SH-SY5Y (cell line): ENCODE data around the gene CERS4.

Experiments used
- GATA2 ChIP-seq: IDR thresholded peaks from 2 replicates; pipeline ENCODE4 v1.6.1; 2011; ENCODE audit warnings: mild to moderate bottlenecking, low read depth, low read length
- GATA3 ChIP-seq: IDR thresholded peaks from 2 replicates; pipeline ENCODE4 v1.6.1; 2011; ENCODE audit warnings: low read depth, mild to moderate bottlenecking, low read length, moderate library complexity

Gene CERS4

DNA sequence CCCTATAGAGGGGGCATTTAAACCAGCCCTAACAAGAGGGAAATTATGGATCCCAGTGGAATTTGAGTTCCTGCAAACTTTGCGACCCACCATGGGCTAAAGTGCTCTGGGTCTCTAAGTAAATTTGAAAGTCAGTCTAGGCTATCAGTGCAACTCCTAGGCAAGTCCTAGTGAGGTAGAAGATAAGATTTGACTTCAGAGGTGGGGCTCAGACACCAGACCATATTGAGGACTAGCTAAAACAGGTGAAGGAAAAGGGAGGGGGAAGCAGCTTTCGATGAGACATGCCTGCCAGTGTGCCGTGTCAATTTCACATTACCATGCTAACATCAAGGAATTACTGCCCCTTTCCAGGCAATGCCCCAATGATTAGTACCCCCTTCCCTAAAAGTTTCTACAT, 60.6 kb downstream of the CERS4 start:
- TF ChIP-seq GATA3 (no peak), GATA2 (no peak)

DNA sequence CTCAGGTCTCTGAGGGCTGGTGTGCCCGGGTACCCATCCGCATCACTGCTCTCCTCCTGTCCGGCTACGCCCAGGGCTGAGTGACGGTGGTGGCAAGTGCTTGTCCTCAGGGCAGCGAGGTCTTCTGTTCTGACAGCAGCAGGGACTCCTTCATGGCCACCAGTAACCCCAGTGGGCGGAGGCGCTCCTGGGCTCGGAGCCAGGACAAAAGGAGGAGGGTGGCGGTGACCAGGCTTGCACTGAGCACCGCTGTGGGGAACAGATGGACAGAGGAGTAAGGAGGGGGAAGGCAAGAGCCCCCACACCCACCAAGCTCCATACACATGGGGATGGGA, 93.2 kb downstream of the CERS4 start:
- TF ChIP-seq GATA3 (no peak), GATA2 (no peak)

DNA sequence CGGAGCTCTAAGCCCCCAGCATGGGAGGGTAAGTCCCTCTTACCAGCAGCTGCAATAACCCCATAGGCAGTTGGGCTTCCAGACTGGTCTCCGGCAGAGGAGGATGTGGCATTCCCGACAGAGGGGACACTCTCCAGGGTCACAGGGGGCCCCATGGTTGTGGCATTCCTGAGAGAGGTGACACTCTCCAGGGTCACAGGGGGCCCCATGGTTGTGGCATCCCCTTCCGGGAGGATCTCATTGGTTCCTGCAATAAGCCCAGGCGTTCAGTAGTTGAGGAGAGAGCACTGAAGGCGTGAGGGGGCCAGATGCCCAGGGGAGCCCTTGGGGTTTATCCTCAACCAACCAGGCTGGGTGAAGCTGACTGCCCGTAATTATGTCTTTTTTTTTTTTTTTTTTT, 93.6 kb downstream of the CERS4 start:
- TF ChIP-seq GATA3 (no peak), GATA2 (no peak)

DNA sequence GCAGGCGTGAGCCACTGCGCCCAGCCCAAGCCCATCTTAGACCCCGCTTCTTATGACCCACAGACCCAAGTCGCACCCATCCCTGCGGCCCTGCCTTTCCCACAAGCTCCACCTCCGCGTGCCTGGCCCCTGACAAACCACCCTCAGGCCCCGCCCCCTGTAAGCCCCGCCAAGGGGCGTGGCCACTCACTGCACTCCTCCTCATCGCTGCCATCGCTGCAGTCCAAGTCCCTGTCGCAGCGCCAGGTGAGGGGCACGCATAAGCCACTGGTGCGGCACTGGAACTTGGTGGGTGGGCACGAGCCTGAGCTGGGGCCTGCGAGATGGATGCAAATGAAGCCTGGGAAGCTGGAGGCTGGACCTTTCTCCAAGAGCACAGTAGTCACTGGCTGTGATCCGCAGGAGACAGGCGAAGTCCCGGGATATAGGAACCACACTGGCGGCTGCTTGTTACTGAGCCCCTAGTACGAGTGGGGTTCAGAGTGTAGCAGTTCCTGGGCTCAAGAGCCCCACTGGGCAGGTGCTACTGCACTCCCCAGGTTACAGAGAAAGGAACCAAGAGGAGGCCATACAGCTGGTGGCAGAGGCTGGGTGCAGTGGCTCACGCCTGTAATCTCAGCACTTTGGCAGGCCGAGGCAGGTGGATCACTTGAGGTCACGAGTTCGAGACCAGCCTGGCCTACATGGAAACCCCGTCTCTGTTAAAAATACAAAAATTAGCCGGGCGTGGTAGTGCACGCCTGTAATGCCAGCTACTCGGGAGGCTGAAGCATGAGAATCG, 95.9 kb downstream of the CERS4 start:
- TF ChIP-seq GATA2 (no peak), GATA3 (no peak)

DNA sequence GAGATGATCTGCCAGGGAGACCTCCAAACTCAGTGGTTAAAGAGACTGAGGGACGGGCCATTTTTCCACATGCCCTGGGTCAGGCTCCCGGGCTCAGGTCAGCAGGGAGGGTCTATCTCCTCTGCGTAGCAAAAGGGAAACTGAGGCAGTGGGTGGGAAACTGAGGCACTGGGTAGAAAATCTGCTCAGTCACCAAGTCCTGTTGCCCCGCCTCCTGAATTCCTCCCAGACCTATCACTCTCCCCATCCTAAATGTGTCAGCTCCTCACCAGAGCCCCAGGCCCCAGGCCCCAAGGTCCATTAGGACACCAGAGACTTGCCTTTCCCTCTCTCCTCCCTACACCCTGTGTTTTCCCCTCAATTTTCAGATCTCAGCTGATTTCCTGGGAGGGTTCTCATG, 96.6 kb downstream of the CERS4 start:
- TF ChIP-seq GATA3 (no peak), GATA2 (no peak)

DNA sequence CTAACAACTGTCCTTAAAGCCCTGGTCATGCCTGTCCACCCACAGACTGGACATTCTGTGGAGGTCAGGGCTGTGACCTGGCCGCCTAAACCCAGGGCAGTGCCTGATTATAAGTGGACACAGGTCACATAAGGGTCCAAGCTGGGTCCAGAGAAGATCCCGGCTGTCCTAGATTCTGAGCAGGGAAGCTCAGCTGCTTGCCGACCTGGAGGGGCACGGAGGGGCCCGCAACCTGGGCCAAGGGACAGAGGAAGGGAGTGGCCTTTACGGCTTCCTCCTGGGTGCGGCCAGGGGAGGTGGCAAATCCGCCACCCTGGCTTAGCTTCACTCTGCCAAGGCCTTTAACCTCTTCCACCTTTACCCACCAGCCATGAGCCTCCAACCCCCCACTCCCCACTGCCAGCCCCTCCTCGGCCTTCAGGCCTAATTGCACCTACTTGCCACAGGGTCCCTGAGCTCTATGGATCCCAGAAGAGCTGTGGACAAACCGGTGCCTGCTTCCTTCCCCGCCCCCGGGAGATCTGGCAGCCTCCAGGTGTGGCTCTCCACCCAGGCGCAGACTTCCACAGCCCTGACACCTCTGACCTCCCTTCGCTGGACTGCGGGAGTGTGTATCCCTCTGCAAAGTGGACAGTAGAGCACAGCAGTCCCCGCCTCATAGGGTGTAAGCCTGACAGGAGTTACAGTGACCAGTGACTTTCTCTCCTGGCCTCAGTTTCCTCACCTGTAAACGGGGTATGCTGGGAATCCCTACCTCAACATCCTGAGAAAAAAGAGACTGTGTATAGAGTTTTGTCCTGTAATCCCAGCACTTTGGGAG, 97.3 kb downstream of the CERS4 start:
- TF ChIP-seq GATA3 (no peak), GATA2 (no peak)

DNA sequence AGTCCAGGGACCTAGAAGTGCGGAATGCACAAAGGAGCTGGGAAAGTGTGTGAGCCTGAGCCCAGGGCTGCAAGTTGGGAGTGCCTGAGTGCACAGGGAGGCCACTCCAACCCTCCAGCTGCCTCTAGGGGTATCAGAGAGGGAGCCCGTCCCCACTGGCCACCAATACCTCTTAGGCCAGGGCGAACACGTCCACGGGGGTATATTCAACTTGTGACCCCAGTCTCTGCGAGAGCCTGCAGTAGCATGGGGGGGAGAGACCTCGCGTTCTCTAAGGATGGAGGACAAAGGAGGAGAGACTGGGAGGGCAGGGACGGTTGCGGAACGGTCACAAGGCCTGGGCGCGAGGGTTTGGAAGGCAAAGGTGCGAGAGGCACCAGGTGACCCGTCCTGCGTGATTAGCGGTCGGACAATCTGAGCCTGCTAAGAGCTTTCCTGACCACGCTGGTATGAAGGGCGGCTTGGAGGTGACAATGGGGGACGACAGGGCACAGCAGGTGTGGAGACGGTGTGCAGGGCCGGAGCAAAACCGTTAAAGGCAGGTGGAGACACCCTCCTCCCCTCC, 98.3 kb downstream of the CERS4 start:
- TF ChIP-seq GATA2 (no peak), GATA3 (no peak)

DNA sequence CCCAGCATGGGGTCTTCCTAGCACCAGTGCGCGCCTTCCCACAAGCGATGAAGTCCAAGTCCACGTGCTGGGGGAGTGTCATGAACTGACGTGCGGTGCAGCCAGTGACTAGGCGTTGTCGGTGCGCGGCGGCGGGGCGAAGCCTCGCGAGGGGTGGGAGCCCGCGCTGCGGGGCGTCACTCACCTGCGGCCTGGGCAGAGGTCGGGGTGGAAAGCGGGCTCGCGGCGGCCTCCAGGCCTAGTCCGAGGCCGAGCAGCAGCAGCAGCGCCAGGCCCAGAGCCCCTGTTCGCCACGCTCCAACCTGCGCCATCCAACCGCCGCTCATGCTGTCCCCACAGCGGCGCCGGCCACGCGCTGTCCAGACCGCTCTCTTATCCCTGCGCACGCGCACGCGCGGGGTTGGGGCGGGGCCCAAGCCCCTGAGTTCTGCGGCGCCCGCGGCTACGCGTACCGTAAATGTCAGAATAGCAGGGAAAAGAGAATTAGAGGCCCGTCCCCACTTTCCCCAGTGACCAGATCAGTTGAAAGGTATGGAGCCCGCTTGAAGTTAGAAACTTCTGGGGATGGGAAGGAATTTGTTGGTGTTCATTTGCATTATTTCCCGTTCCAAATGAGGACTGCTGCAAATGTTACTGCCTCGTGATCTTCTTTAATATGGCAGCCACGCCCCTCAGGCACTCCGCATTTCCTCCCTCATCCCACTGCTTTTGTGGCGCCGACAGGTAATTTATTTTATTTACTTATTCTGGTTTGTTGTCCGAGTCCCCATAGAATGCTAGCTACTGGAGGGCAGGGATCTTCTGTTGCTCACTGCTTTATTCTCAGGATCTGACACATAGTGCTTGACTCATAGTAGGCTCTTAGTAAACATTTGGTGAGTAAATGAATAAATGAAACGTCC, 99.0 kb downstream of the CERS4 start, which contains the start of gene CD320:
TSS of gene CD320 (minus strand) at position 394 of the 902 bp plus-strand sequence. CDS start at position 326, 68 bp downstream.
- TF ChIP-seq GATA2: no peak
- no peak for TF ChIP-seq GATA3

DNA sequence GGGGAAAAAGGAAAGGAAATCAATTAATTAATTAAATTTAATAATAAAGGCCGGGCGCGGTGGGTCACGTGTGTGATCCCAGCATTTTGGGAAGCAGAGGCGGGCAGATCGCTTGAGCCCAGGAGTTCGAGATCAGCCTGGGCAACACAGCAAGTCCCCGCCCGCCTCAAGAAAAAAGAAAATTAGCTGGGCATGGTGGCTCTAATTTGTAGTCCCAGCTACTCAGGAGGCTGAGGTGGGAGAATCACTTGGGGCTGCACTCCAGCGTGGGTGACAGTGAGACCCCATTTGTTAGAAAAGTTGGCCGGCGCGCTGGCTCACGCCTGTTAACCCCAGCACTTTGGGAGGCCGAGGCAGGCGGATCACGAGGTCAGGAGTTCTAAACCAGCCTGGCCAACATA, 99.7 kb downstream of the CERS4 start:
- TF ChIP-seq GATA2: no peak
- no peak for TF ChIP-seq GATA3

DNA sequence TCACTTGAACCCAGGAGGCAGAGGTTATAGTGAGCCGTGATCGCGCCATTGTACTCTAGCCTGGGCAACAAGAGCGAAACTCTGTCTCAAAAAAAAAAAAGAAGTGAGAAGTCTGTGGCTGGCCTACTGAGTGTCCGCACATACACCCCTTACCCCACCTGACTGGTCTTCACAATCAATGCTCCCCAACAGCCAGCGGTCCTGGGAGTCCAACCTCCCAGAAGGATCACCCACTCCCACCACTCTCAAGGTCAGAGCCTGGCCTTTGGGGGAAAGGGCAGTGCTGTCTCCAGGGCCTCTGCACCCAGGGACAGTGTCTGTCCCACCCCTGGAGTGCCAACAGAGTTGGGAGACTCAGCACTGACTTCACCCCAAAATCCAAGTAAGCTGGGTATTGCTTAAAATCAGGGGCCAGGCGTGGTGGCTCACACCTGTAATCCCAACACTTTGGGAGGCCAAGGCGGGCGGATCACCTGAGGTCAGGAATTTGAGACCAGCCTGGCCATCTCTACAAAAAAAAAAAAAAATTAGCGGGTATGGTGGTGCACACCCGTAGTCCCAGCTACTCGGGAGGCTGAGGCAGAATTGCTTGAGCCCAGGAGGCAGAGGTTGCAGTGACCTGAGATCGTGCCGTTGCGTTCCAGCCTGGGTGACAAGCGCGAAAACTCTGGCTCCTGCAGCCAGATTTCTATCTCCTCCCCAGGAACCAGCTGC, 101.3 kb downstream of the CERS4 start:
- no peak for TF ChIP-seq GATA2
- no peak for TF ChIP-seq GATA3

DNA sequence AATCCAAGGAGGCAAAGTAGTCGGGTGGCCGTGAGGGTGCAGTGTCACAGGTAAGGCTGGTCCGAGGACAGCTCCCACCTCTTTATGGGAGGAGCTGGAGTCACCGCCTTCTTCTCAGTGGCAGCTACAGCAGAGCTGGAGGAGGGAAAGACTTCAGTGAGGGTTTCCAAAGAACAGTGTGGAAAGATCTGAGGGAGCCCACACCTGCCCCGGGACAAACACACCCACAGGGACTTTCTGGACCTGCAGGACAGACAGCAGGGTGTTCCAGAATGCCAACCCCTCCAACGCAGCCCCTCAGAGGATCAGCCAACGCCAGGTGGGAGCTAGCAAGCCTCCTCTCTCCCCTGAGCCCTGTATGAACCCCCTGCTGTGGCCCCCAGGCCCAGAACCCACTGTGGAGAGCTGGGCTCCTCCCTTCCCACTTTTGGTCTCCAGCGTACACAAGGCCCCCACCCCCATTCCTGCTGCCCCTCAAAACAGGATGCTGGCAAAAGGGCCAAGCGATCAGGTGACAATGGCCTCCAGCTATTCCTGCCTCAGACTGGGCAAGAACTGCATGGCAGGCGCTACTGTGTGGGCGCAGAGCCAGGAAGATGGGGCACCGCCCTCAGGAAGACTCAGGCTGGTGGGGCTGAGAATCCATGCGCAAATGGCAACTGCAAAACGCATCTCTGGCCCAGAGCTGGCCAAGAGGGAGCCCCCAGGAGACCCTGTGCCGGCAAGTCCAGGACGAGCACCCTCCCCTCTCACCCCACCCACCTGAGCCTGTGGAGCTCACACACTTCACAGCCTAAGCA, 102.5 kb downstream of the CERS4 start:
- TF ChIP-seq GATA2 (no peak), GATA3 (no peak)
